Adrenal gland (tissue), 12 donors: ENCODE data around the gene DUSP7. TPM values are rescaled to one million over a fixed set of nuclear protein-coding genes. Genes with fewer than 3 reads are reported as not detected.

ENCODE experiments used
- DNase-seq, 7 donors: peaks; one replicate each; pipeline ENCODE4 v3.0.0-alpha.2; 2019 to 2020
- H3K27ac ChIP-seq, 5 donors: fragments of 200-600 bp; sonication (generic) in 4 of 5; 1 replicate in 3 of 5; 2 replicates in 2 of 5; pipeline versions ENCODE4 v1.5.1 to v1.8.0; 2016 to 2020; ENCODE audit warnings: mild to moderate bottlenecking in 1 of 5
- H3K27me3 ChIP-seq: fragments of 200-600 bp; 2 replicates; pipeline ENCODE4 v1.8.0; 2021
- H3K36me3 ChIP-seq, 2 donors: fragments of 200-600 bp; replicated peaks in 1 of 2; 1 replicate in 1 of 2; 2 replicates in 1 of 2; pipeline versions ENCODE4 v1.5.1 to v1.8.0; 2018 to 2022
- H3K4me1 ChIP-seq, 2 donors: fragments of 200-600 bp; replicated peaks in 1 of 2; 1 replicate in 1 of 2; 2 replicates in 1 of 2; pipeline versions ENCODE4 v1.5.1 to v1.8.0; 2018 to 2021
- H3K4me3 ChIP-seq, 4 donors: fragments of 200-600 bp; sonication (generic) in 3 of 4; one replicate each; pipeline ENCODE4 v1.5.1; 2016 to 2018
- H3K9me3 ChIP-seq, 3 donors: fragments of 200-600 bp; sonication (generic) in 1 of 3; replicated peaks in 1 of 3; 1 replicate in 2 of 3; 2 replicates in 1 of 3; pipeline versions ENCODE4 v1.5.1 to v1.8.0; 2016 to 2021
- POLR2A ChIP-seq, 2 donors: fragments of 450-650 bp; IDR thresholded peaks; one replicate each; pipeline ENCODE4 v1.6.1; 2017; ENCODE audit warnings: antibody characterized with exemption in 2 of 2, mild to moderate bottlenecking in 2 of 2, moderate library complexity in 1 of 2
- WGBS, 4 donors: extraction: QIAGEN DNeasy Blood & Tissue Kit in 2 of 4; methylation state at CpG; one replicate each; pipeline versions ENCODE4 v1.1.5 to v1.1.7; 2013 to 2017; 5-methylcytosine and 5-hydroxymethylcytosine counted together
- intact Hi-C, 2 donors: fragments of 100-400 bp; cut with DNase I; formaldehyde crosslinking; loops; one replicate each; pipeline versions ENCODE4 v1.14.1 to v1.15.0; 2022 to 2023
- polyA plus RNA-seq, 3 donors: library from polyadenylated mRNA; stranded (reverse); fragments of 200-250 nt in 2 of 3; fragments of 350-450 nt in 1 of 3; fragmentation: Illumina TruSeq in 1 of 3; extraction: RNeasy Lipid Tissue Mini Kit (QIAGEN cat#74804) in 1 of 3; gene quantifications; one replicate each; pipeline ENCODE4 v1.2.3, GENCODE V29; 2013 to 2014
- total RNA-seq, 9 donors: library from RNA; depleted of rRNA in 4 of 9; stranded (reverse); fragments of >200 nt in 4 of 9; fragments of 120-200 nt in 1 of 9; fragmentation: NEBNext Ultra II Directional in 1 of 9; extraction: Animal tissue kit (Norgen Biotek cat#: 25700) in 1 of 9; gene quantifications; one replicate each; pipeline versions ENCODE4 v1.1.0 to v1.2.4, GENCODE V29; 2013 to 2023
- TF ChIP-seq, protein P1 (sequence below), 6 experiments: fragments of 450-650 bp in 4 of 6; fragments of 200-600 bp in 2 of 6; sonication (generic) in 1 of 6; IDR thresholded peaks; 1 replicate in 5 of 6; 2 replicates in 1 of 6; pipeline versions ENCODE4 v1.5.1 to v1.8.0; 2016 to 2021; ENCODE audit warnings: antibody characterized with exemption in 6 of 6, mild to moderate bottlenecking in 2 of 6, moderate library complexity in 1 of 6
- donor health status: healthy with polysubstance abuse.
- donor health status: Bipolar disorder and iron deficiency.
- donor health status: DM: yes; HTN: yes; CAD: no.
- donor health status: DM: no; HTN: no; CAD: no.
- donor health status: DM: no; HTN: no; CAD: no.
- donor health status: DM: yes; HTN: yes; CAD: no.

The DUSP7 gene
- total and polyA plus RNA-seq, 12 donors, result 5.5 to 35.0 (median 14.4) TPM

DNA sequence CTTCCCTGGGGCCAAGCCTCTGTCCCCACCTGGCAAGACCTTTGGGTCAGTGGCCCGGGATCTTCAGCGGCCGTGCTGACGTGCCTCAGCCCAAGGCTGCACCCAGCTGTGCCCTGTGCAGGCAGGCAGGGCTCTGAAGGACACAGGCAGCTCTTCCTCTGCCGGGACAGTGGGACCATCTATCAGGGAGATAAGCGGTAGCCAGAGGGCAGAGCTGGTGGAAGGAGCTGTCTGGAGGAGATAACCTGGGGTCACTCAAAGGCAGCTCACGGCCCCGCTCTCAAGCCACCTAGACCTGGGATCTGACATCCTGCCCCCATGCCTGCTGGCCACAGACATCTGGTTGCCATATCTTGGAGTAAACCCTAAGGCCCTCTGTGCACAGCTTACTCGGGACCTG lies 27.3 kb downstream of the DUSP7 start:
- Histone ChIP-seq H3K36me3 (no peaks in the 10 kb centered on the region), H3K4me1 (peaks cover 0 to 36% of the 10 kb centered on the region in 2 donors), H3K27me3 (no peaks in the 10 kb centered on the region), H3K9me3 (no peaks in the 10 kb centered on the region), H3K4me3 (no peak overlapping the region), H3K27ac (peak overlapping the region in 3 of 5 donors; percentile 1 to 86 (median 79))
- peak in 1 of 2 donors; percentile 35 for TF ChIP-seq POLR2A (IDR thresholded peaks at IDR 0.05)
- TF ChIP-seq, protein P1, sequence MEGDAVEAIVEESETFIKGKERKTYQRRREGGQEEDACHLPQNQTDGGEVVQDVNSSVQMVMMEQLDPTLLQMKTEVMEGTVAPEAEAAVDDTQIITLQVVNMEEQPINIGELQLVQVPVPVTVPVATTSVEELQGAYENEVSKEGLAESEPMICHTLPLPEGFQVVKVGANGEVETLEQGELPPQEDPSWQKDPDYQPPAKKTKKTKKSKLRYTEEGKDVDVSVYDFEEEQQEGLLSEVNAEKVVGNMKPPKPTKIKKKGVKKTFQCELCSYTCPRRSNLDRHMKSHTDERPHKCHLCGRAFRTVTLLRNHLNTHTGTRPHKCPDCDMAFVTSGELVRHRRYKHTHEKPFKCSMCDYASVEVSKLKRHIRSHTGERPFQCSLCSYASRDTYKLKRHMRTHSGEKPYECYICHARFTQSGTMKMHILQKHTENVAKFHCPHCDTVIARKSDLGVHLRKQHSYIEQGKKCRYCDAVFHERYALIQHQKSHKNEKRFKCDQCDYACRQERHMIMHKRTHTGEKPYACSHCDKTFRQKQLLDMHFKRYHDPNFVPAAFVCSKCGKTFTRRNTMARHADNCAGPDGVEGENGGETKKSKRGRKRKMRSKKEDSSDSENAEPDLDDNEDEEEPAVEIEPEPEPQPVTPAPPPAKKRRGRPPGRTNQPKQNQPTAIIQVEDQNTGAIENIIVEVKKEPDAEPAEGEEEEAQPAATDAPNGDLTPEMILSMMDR (IDR thresholded peaks at IDR 0.05), result no peak
- DNase-seq, result peak; percentile 62 to 91 (median 86)
- WGBS, 4 donors, result 23 to 35% (median 29%) methylated on average over 4 to 9 of the region's 9 CpGs
- intact Hi-C loops, result no loop called here

DNA sequence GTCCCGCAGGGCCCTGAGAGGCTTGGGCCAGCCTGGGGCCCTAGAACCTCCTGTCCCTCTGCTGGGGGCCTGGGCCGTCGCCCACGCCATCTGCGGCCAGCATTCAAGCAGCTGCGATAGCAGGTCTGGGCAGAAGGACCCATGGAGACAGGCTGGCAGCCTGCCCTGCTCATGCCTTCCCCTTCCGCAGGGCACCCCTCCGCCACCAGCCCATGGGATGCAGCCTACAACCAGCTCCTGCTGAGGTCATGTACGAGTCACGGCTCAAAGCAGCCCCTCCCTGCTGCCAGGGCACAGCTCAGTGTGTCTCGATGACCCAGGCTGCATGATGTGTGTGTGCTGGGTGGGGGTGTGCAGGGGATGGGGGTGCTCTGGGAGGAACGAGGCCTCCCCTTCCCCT lies 27.8 kb downstream of the DUSP7 start:
- TF ChIP-seq POLR2A (IDR thresholded peaks at IDR 0.05), result no peak
- TF ChIP-seq, protein P1 (IDR thresholded peaks at IDR 0.05), result no peak
- intact Hi-C loops, result no loop called here
- H3K36me3 ChIP-seq, result no peaks in the 10 kb centered on the region
- H3K27me3 ChIP-seq, result no peaks in the 10 kb centered on the region
- peak overlapping the region in 4 of 5 donors; percentile 1 to 86 (median 59) for H3K27ac ChIP-seq
- H3K4me1 ChIP-seq, result peaks cover under 1 to 40% of the 10 kb centered on the region in 2 donors
- H3K4me3 ChIP-seq, result no peak overlapping the region
- DNase-seq, result peak in 6 of 7 donors; percentile 63 to 78 (median 70)
- 55 to 85% (median 63%) methylated on average over 4 to 12 of the region's 12 CpGs for whole genome bisulfite sequencing, 4 donors
- H3K9me3 ChIP-seq, result no peaks in the 10 kb centered on the region

DNA sequence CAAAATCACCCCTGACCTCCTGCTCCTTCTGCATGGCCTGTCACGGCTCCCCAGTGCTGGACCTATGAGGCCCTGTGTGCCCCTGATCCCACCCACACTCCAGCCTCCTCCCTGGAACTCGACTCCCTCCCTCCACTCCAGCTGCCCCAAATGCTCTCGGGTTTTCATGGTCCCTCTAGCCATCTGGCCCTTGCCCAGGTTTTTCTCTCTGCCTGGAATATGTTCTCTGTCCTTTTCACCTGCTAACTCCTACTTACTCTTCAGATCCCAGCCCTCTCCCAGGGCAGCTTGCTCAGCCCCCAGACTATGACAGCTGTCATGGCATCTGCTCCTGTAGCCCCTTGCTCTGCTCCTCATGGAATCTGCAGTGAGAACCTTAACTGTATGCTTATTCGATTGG lies 30.3 kb downstream of the DUSP7 start:
- Histone ChIP-seq H3K4me1 (peaks cover 17 to 60% of the 10 kb centered on the region in 2 donors), H3K27me3 (no peaks in the 10 kb centered on the region), H3K27ac (peak overlapping the region in 2 of 5 donors; percentile 46 to 71), H3K9me3 (no peaks in the 10 kb centered on the region), H3K4me3 (no peak overlapping the region), H3K36me3 (no peaks in the 10 kb centered on the region)
- intact Hi-C loops, result no loop called here
- WGBS, 4 donors, result 60 to 73% (median 67%) methylated on average over 4 of the region's 4 CpGs
- no peak for TF ChIP-seq POLR2A (IDR thresholded peaks at IDR 0.05)
- TF ChIP-seq, protein P1 (IDR thresholded peaks at IDR 0.05), result no peak
- peak in 1 of 7 donors; percentile 53 for DNase-seq

DNA sequence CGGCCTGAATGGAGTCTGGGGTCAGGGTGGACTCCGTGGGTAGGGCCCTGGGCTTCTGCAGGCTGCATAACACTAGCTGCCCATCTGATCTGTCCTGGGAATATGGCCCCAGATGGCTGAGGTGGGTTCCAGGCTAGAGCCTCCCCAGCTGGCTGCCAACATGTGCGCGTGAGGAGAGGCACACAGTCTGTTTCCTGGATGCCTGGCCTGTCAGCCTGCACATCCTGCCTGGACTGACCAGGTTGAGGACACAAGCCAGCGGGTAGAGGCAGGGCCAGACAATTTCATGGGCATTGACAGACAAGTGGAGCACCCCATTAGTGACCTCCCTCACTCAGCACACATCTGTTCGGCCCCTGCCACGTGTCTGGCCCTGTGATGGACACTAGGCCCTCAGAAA lies 30.9 kb downstream of the DUSP7 start:
- Histone ChIP-seq H3K9me3 (no peaks in the 10 kb centered on the region), H3K27me3 (no peaks in the 10 kb centered on the region), H3K4me1 (peaks cover 17 to 65% of the 10 kb centered on the region in 2 donors), H3K4me3 (no peak overlapping the region), H3K36me3 (no peaks in the 10 kb centered on the region), H3K27ac (peak overlapping the region in 2 of 5 donors; percentile 46 to 71)
- peak in 3 of 7 donors; percentile 35 to 71 (median 38) for DNase-seq
- WGBS, 4 donors, result 76 to 100% (median 81%) methylated on average over 1 to 7 of the region's 7 CpGs
- TF ChIP-seq, protein P1 (IDR thresholded peaks at IDR 0.05), result no peak
- no peak for TF ChIP-seq POLR2A (IDR thresholded peaks at IDR 0.05)
- intact Hi-C loops, result no loop called here
